Right cardiac atrium (tissue), 5 donors: ENCODE results near the gene ILDR2. TPM values are rescaled to one million over a fixed set of nuclear protein-coding genes. Genes with fewer than 3 reads are reported as not detected.
A peak's percentile ranks its signal among the peaks of the same experiment; 100 is the strongest.

ENCODE experiments used
- ATAC-seq, 2 donors: fragments of 200-7000 bp; cut with Tn5 transposase; one replicate each; pipeline versions ENCODE4 v1.8.0 to v1.9.1; 2020; ENCODE audit warnings: moderate library complexity in 2 of 2, mild to moderate bottlenecking in 1 of 2
- DNase-seq, 3 donors: peaks; one replicate each; pipeline ENCODE4 v3.0.0-alpha.2; 2020
- H3K27ac ChIP-seq: one replicate; pipeline ENCODE4 v1.5.1; 2013; ENCODE audit warnings: mild to moderate bottlenecking, low read length, control low read depth, moderate library complexity
- H3K27me3 ChIP-seq: one replicate; pipeline ENCODE4 v1.6.1; 2013; ENCODE audit not compliant: control insufficient read depth, insufficient read depth
- H3K4me1 ChIP-seq: one replicate; pipeline ENCODE4 v1.6.1; 2013; ENCODE audit warnings: low read length; ENCODE audit not compliant: control insufficient read depth, insufficient read depth
- H3K4me3 ChIP-seq: one replicate; pipeline ENCODE4 v1.5.1; 2013; ENCODE audit warnings: low read length, control low read depth
- H3K9me3 ChIP-seq: one replicate; pipeline ENCODE4 v1.6.1; 2013; ENCODE audit warnings: low read length; ENCODE audit not compliant: control insufficient read depth
- WGBS: extraction: QIAGEN DNeasy Blood & Tissue Kit; methylation state at CpG from one replicate; pipeline ENCODE4 v1.1.7; 2013; 5-methylcytosine and 5-hydroxymethylcytosine counted together
- intact Hi-C, 4 donors: fragments of 100-400 bp; cut with DNase I; formaldehyde crosslinking; loops; one replicate each; pipeline versions ENCODE4 v1.11.0 to v1.14.0; 2022 to 2023
- long read RNA-seq, 4 donors: library from polyadenylated mRNA; unstranded; transcript quantifications; one replicate each; pipeline ENCODE4 v2.0.0, GENCODE V29; 2020 to 2021
- polyA plus RNA-seq: library from polyadenylated mRNA; stranded (reverse); fragments of 200-250 nt; gene quantifications from one replicate; pipeline ENCODE4 v1.2.3, GENCODE V29; 2013
- total RNA-seq, 4 donors: library from RNA; stranded (reverse); fragmentation: NEBNext Ultra II Directional; extraction: Animal tissue kit (Norgen Biotek cat#: 25700); gene quantifications; one replicate each; pipeline ENCODE4 v1.2.1, GENCODE V29; 2021
- donor health status: healthy with polysubstance abuse.
- donor health status: DM: no; HTN: yes; CAD: no.
- donor health status: DM: no; HTN: no; CAD: no.
- donor health status: DM: no; HTN: yes; CAD: no; lungs with severe emphysema.
- donor health status: DM: yes; HTN: yes; CAD: no.

ILDR2 gene
- total RNA-seq: 10 to 100 TPM in 1 of 4 donors, 1 to 10 TPM in 3; 3.3 to 13.7 (median 4.4) TPM
- 0.95 TPM for polyA plus RNA-seq
- long read RNA-seq, donor 1, full-length matches to known transcripts: 1 of 7 reads
- long read RNA-seq, donor 1, partial matches to known transcripts: 2 of 7 reads
- long read RNA-seq, donor 1, other reads (novel, unspliced or antisense): 4 of 7 reads
- long read RNA-seq, donor 2, partial matches to known transcripts: 2 of 4 reads
- long read RNA-seq, donor 2, other reads (novel, unspliced or antisense): 2 of 4 reads
- long read RNA-seq, donor 3, full-length matches to known transcripts: 1 of 36 reads
- long read RNA-seq, donor 3, partial matches to known transcripts: 7 of 36 reads
- long read RNA-seq, donor 3, other reads (novel, unspliced or antisense): 28 of 36 reads
- long read RNA-seq, donor 4, partial matches to known transcripts: 1 of 5 reads
- long read RNA-seq, donor 4, other reads (novel, unspliced or antisense): 4 of 5 reads

- DNase-seq (peak; percentile 48 to 78 (median 69)), ATAC-seq (peak; percentile 79 to 81)
- WGBS: under 1% methylated on average over 97 of the region's 97 CpGs
- Histone ChIP-seq H3K9me3 (no peaks in the 10 kb centered on the region), H3K4me1 (no peaks in the 10 kb centered on the region), H3K27ac (peak within 1 kb of the TSS; percentile 62), H3K4me3 (peak within 1 kb of the TSS; percentile 82), H3K27me3 (no peaks in the 10 kb centered on the region)
- intact Hi-C loops: no loop called here
These were observed at the start of gene ILDR2 for GRCh38 chr1:166975361-166976129. TSS of gene ILDR2 (minus strand) at chr1:166975540. CDS start at chr1:166975268, 272 bp downstream.

GRCh38 chr1:167022384-167022783 lies 47.0 kb upstream of the ILDR2 start:
- Histone ChIP-seq H3K27me3 (no peaks in the 10 kb centered on the region), H3K27ac (no peak overlapping the region), H3K4me1 (no peaks in the 10 kb centered on the region), H3K4me3 (no peak overlapping the region), H3K9me3 (no peaks in the 10 kb centered on the region)
- DNase-seq: no peak
- 86% methylated on average over 1 of the region's 1 CpG for WGBS
- no peak for ATAC-seq
- intact Hi-C loops: no loop called here

GRCh38 chr1:167016100-167016750 lies 40.9 kb upstream of the ILDR2 start:
- intact Hi-C loops: no loop called here
- Histone ChIP-seq H3K4me3 (no peak overlapping the region), H3K4me1 (no peaks in the 10 kb centered on the region), H3K27ac (no peak overlapping the region), H3K9me3 (no peaks in the 10 kb centered on the region), H3K27me3 (no peaks in the 10 kb centered on the region)
- 44% methylated on average over 6 of the region's 6 CpGs for WGBS
- ATAC-seq: no peak
- DNase-seq: no peak

- no peaks in the 10 kb centered on the region for H3K9me3 ChIP-seq
- no peak for DNase-seq
- H3K4me1 ChIP-seq: no peaks in the 10 kb centered on the region
- WGBS: 73% methylated on average over 8 of the region's 8 CpGs
- no peak overlapping the region for H3K4me3 ChIP-seq
- H3K27ac ChIP-seq: no peak overlapping the region
- ATAC-seq: no peak
- H3K27me3 ChIP-seq: no peaks in the 10 kb centered on the region
- intact Hi-C loops: no loop called here
These were observed 38.0 kb upstream of the ILDR2 start for GRCh38 chr1:167013108-167013929.

GRCh38 chr1:167012570-167012969 lies 37.2 kb upstream of the ILDR2 start:
- WGBS: 80% methylated on average over 2 of the region's 2 CpGs
- no peaks in the 10 kb centered on the region for H3K4me1 ChIP-seq
- H3K9me3 ChIP-seq: no peaks in the 10 kb centered on the region
- H3K27me3 ChIP-seq: no peaks in the 10 kb centered on the region
- no peak overlapping the region for H3K27ac ChIP-seq
- no peak overlapping the region for H3K4me3 ChIP-seq
- intact Hi-C loops: no loop called here
- DNase-seq: no peak
- ATAC-seq: no peak

GRCh38 chr1:167011560-167012191 lies 36.3 kb upstream of the ILDR2 start:
- ATAC-seq: no peak

GRCh38 chr1:167003711-167004110 lies 28.4 kb upstream of the ILDR2 start:
- ATAC-seq: no peak

More at GRCh38 chr1:167011560-167012191, 36.3 kb upstream of the ILDR2 start:
- Histone ChIP-seq H3K4me3 (no peak overlapping the region), H3K27ac (no peak overlapping the region), H3K9me3 (no peaks in the 10 kb centered on the region), H3K27me3 (no peaks in the 10 kb centered on the region), H3K4me1 (no peaks in the 10 kb centered on the region)
- WGBS: 83% methylated on average over 1 of the region's 1 CpG
- intact Hi-C loops: no loop called here
- DNase-seq: no peak

GRCh38 chr1:167002354-167002753 lies 27.0 kb upstream of the ILDR2 start:
- Histone ChIP-seq H3K4me1 (no peaks in the 10 kb centered on the region), H3K9me3 (no peaks in the 10 kb centered on the region), H3K4me3 (no peak overlapping the region), H3K27ac (no peak overlapping the region), H3K27me3 (no peaks in the 10 kb centered on the region)
- no peak for ATAC-seq
- DNase-seq: no peak
- intact Hi-C loops: no loop called here
- 79% methylated on average over 2 of the region's 2 CpGs for WGBS

More at GRCh38 chr1:167003711-167004110, 28.4 kb upstream of the ILDR2 start:
- Histone ChIP-seq H3K4me1 (no peaks in the 10 kb centered on the region), H3K27ac (no peak overlapping the region), H3K9me3 (no peaks in the 10 kb centered on the region), H3K27me3 (no peaks in the 10 kb centered on the region), H3K4me3 (no peak overlapping the region)
- WGBS: 78% methylated on average over 2 of the region's 2 CpGs
- intact Hi-C loops: no loop called here
- DNase-seq: no peak

GRCh38 chr1:167000546-167000945 lies 25.2 kb upstream of the ILDR2 start:
- Histone ChIP-seq H3K4me3 (no peak overlapping the region), H3K27me3 (no peaks in the 10 kb centered on the region), H3K27ac (no peak overlapping the region), H3K4me1 (no peaks in the 10 kb centered on the region), H3K9me3 (no peaks in the 10 kb centered on the region)
- DNase-seq (no peak), ATAC-seq (no peak)
- WGBS: 91% methylated on average over 1 of the region's 1 CpG
- intact Hi-C loops: no loop called here

GRCh38 chr1:166999500-167000055 lies 24.2 kb upstream of the ILDR2 start:
- DNase-seq (no peak), ATAC-seq (no peak)
- no peak overlapping the region for H3K4me3 ChIP-seq
- H3K4me1 ChIP-seq: no peaks in the 10 kb centered on the region
- 54% methylated on average over 3 of the region's 3 CpGs for WGBS
- H3K9me3 ChIP-seq: no peaks in the 10 kb centered on the region
- no peaks in the 10 kb centered on the region for H3K27me3 ChIP-seq
- no peak overlapping the region for H3K27ac ChIP-seq
- intact Hi-C loops: no loop called here
